Panc1 (cell line): Measurements from ENCODE around the gene VWA5B2. TPM values are rescaled to one million over a fixed set of nuclear protein-coding genes. Genes with fewer than 3 reads are reported as not detected.

Experiments
- ATAC-seq: fragments of 200-7000 bp; cut with Tn5 transposase; 2 replicates; pipeline ENCODE4 v1.9.1; 2020; ENCODE audit warnings: mild to moderate bottlenecking, moderate library complexity
- BruUV-seq: library from RNA; stranded (reverse); fragments of 400-500 nt; replicated peaks from 2 replicates; lab custom pipeline; 2021; lab: Mats Ljungman, UMichigan
- CTCF ChIA-PET: fragments of 300-600 bp; sonication (Branson Sonifier 250); formaldehyde crosslinking; loops from one replicate; lab custom pipeline; 2022; ENCODE audit warnings: antibody characterized with exemption; lab: Charles Lee
- POLR2A ChIA-PET: fragments of 300-600 bp; sonication (Branson Sonifier 250); formaldehyde crosslinking; loops from one replicate; lab custom pipeline; 2022; ENCODE audit warnings: antibody characterized with exemption; lab: Charles Lee
- DNase-seq: peaks from one replicate; pipeline ENCODE4 v3.0.0-alpha.2; 2010; ENCODE audit warnings: low read depth, low spot score
- H3K27ac ChIP-seq: 2 replicates; pipeline ENCODE4 v1.5.1; 2011; ENCODE audit warnings: mild to moderate bottlenecking, low read length, inconsistent platforms
- H3K27me3 ChIP-seq: fragments of 200-500 bp; sonication (Bioruptor generic); 2 replicates; pipeline ENCODE4 v1.6.0; 2014; ENCODE audit warnings: low read length, inconsistent platforms; ENCODE audit not compliant: control insufficient read depth, insufficient read depth
- H3K36me3 ChIP-seq: fragments of 200-500 bp; sonication (Bioruptor generic); 2 replicates; pipeline ENCODE4 v1.5.1; 2014; ENCODE audit warnings: inconsistent platforms, mild to moderate bottlenecking, low read length, moderate library complexity; ENCODE audit not compliant: control insufficient read depth, insufficient read depth
- H3K4me1 ChIP-seq: 2 replicates; pipeline ENCODE4 v1.5.1; 2011; ENCODE audit warnings: inconsistent platforms, mild to moderate bottlenecking, low read length, moderate library complexity; ENCODE audit not compliant: control insufficient read depth, insufficient read depth
- H3K4me3 ChIP-seq, 2 experiments: 2 replicates each; pipeline ENCODE4 v1.5.1; 2011 to 2012; ENCODE audit warnings: low read depth in 2 of 2, low read length in 2 of 2, mild to moderate bottlenecking in 2 of 2, inconsistent platforms in 1 of 2, moderate library complexity in 1 of 2
- H3K9me3 ChIP-seq: fragments of 200-500 bp; sonication (Bioruptor generic); 2 replicates; pipeline ENCODE4 v1.5.1; 2014; ENCODE audit warnings: low read depth, mild to moderate bottlenecking, inconsistent platforms, low read length, moderate library complexity; ENCODE audit not compliant: control insufficient read depth, insufficient read depth
- CTCF ChIP-seq: fragments of 450-650 bp; IDR thresholded peaks from 2 replicates; pipeline ENCODE4 v1.5.1; 2017; ENCODE audit warnings: mild to moderate bottlenecking
- POLR2AphosphoS5 ChIP-seq: IDR thresholded peaks from 2 replicates; pipeline ENCODE4 v1.6.1; 2012; ENCODE audit warnings: mild to moderate bottlenecking, low read depth, low read length, moderate library complexity
- REST ChIP-seq, 2 experiments: IDR thresholded peaks; 2 replicates each; pipeline ENCODE4 v1.6.1; 2011 to 2012; ENCODE audit warnings: low read depth in 2 of 2, control low read depth in 1 of 2, low read length in 1 of 2, mild to moderate bottlenecking in 1 of 2, moderate library complexity in 1 of 2; ENCODE audit not compliant: insufficient read depth in 1 of 2
- SIN3A ChIP-seq: IDR thresholded peaks from 2 replicates; pipeline ENCODE4 v1.6.1; 2012; ENCODE audit warnings: low read depth, mild to moderate bottlenecking, low read length, moderate library complexity, borderline replicate concordance; ENCODE audit not compliant: insufficient read depth
- TCF7L2 ChIP-seq: IDR thresholded peaks from 2 replicates; pipeline ENCODE4 v1.6.1; 2011; ENCODE audit warnings: mild to moderate bottlenecking, low read depth, low read length, inconsistent platforms
- in situ Hi-C: cut with HindIII; loops from 2 replicates; pipeline ENCODE4 v1.10.0; 2016; ENCODE audit warnings: low sequenced_read_pairs, low pct_unique_long_range_greater_than_20kb
- intact Hi-C: fragments of 100-400 bp; cut with micrococcal nuclease; formaldehyde crosslinking; loops from one replicate; pipeline ENCODE4 v1.10.0; 2022; ENCODE audit not compliant: unreplicated experiment
- total RNA-seq: library from RNA; stranded (reverse); gene quantifications from one replicate; pipeline ENCODE4 v1.2.1, GENCODE V29; 2021; ENCODE audit not compliant: unreplicated experiment

VWA5B2 gene
- total RNA-seq, 1 experiment from 2014 or later: 0.28 TPM

GRCh38 chr3:184211718-184212117 lies 17.7 kb upstream of the VWA5B2 start:
- no TSS peak for BruUV-seq
- no peak for TF ChIP-seq POLR2AphosphoS5
- TF ChIP-seq TCF7L2: no peak
- no peak for TF ChIP-seq REST (IDR thresholded peaks at IDR 0.05; ENCODE audit: insufficient read depth in 1 of 2, low read depth in 2 of 2, low read length in 1 of 2)
- no peak for TF ChIP-seq SIN3A
- TF ChIP-seq CTCF: no peak
- no peaks in the 10 kb centered on the region for H3K36me3 ChIP-seq
- H3K27me3 ChIP-seq: no peaks in the 10 kb centered on the region
- in situ Hi-C loops: no loop called here
- no peak for DNase-seq
- POLR2A ChIA-PET: interaction anchor here (0.6 to 1.1 kb wide), 2 partner anchors 13 to 57 kb away, joined by 3 to 4 read pairs; no protein-coding TSS in a partner anchor
- H3K4me1 ChIP-seq: no peaks in the 10 kb centered on the region
- no peak overlapping the region for H3K27ac ChIP-seq
- CTCF ChIA-PET: no interaction called here
- no peaks in the 10 kb centered on the region for H3K9me3 ChIP-seq
- intact Hi-C loops: no loop called here
- ATAC-seq: no peak
- H3K4me3 ChIP-seq: no peak overlapping the region

GRCh38 chr3:184218814-184219213 lies 10.6 kb upstream of the VWA5B2 start:
- Histone ChIP-seq H3K9me3 (no peaks in the 10 kb centered on the region), H3K4me3 (no peak overlapping the region), H3K27ac (no peak overlapping the region), H3K27me3 (no peaks in the 10 kb centered on the region), H3K4me1 (no peaks in the 10 kb centered on the region), H3K36me3 (no peaks in the 10 kb centered on the region)
- POLR2A ChIA-PET: no interaction called here
- no peak for TF ChIP-seq REST (IDR thresholded peaks at IDR 0.05; ENCODE audit: insufficient read depth in 1 of 2, low read depth in 2 of 2, low read length in 1 of 2)
- no peak for TF ChIP-seq SIN3A
- TF ChIP-seq CTCF: no peak
- no peak for TF ChIP-seq POLR2AphosphoS5
- no TSS peak for BruUV-seq
- in situ Hi-C loops (no loop called here), intact Hi-C loops (no loop called here)
- 0 out of 2 replicates have a peak, but pooled peaks have one; percentile 46 for ATAC-seq
- DNase-seq: no peak
- CTCF ChIA-PET: no interaction called here
